Stimulated activated naive CD4-positive, alpha-beta T cell (primary cell): ENCODE results near the gene ROPN1B.

Experiments
- DNase-seq, 6 experiments: peaks; one replicate each; lab custom pipeline; 2025; lab: John Stamatoyannopoulos, UW

Gene ROPN1B

GRCh38 chr3:126004692-126005091, 35.7 kb downstream of the ROPN1B start:
- no peak for DNase-seq

GRCh38 chr3:126005951-126006350, 37.0 kb downstream of the ROPN1B start:
- no peak for DNase-seq

- no peak for DNase-seq
These were observed 39.2 kb downstream of the ROPN1B start for GRCh38 chr3:126008219-126008618.

DNA sequence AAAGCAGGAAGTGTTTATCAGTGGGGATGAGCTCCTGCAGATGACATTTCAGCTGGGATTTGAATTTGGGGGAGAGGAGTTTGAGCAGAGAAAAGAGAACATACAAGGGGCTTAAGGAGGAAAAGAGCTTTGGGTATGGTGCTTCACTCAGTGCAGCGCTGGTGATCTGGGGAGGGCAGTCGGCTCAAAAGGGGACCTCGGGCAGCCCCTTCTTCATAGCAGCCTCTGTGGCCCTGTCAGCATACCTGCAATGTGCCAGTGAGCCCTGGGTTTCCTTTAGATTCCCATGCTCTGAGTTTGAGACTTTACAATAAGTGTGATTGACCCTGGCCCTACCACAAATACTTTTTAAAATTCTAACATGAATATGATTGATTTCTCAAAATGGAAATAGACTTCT, 40.2 kb downstream of the ROPN1B start:
- DNase-seq = no peak

DNA sequence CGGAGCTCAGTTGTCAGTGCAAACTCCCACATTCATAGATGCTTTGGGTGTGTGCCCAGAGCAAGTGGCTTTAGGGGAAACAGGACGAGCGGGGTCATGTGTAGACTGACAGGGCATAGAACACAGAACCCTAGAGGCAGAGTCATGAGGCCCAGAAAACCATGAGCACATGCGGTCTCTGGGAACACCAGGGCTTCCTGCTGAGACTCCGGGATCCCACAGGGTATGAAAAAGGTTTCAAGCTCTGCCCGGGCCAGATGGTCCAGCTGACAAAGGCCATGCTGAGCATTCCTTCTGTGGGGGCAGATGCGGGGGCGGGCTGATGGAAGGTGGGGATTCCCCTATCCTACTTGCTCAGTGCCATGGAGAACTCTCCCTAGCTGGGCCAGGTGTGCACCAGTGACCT, 44.8 kb downstream of the ROPN1B start:
- DNase-seq = no peak

- DNase-seq = no peak
These were observed 45.3 kb downstream of the ROPN1B start for GRCh38 chr3:126014252-126014651.

GRCh38 chr3:126015075-126015474, 46.1 kb downstream of the ROPN1B start:
- no peak for DNase-seq

GRCh38 chr3:126016616-126017015, 47.6 kb downstream of the ROPN1B start:
- DNase-seq = no peak

- no peak for DNase-seq
These were observed 48.4 kb downstream of the ROPN1B start for GRCh38 chr3:126017362-126017761.

- no peak for DNase-seq
These were observed 49.6 kb downstream of the ROPN1B start for GRCh38 chr3:126018545-126018944.

GRCh38 chr3:126018995-126019394, 50.0 kb downstream of the ROPN1B start:
- no peak for DNase-seq

GRCh38 chr3:126019683-126020082, 50.7 kb downstream of the ROPN1B start:
- DNase-seq = no peak

- no peak for DNase-seq
These were observed 52.2 kb downstream of the ROPN1B start for GRCh38 chr3:126021224-126021623.

- no peak for DNase-seq
These were observed 52.7 kb downstream of the ROPN1B start for GRCh38 chr3:126021702-126022101.

DNA sequence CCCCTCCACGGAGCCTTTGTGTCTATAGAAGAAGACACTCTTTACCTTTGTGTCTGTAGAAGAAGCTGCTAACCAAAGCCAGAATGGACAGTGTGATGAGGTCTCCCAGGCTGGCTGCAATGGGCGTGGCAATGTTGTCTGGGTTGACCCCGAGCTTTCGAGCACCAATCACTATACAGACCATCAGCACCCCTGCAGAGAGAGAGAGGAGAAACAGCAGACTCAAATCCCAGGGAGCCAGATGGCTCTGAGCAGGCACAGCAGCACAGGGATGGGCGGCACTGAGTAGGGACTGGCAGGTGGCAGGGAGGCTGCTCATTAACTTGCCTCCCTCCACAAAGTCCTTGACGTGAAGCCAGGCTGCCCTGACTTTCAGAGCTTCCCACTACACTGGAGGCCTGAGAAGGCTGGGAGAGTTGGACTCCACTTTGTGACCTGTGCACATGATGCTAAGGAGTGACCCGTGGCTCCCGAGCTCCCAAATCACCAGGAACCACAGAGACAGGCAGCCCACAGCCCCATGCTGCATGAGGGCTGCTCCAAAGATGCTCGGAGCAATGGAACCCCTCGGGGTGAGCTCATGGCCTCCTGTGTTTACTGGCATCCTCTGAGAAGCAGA, 53.9 kb downstream of the ROPN1B start:
- DNase-seq = no peak

DNA sequence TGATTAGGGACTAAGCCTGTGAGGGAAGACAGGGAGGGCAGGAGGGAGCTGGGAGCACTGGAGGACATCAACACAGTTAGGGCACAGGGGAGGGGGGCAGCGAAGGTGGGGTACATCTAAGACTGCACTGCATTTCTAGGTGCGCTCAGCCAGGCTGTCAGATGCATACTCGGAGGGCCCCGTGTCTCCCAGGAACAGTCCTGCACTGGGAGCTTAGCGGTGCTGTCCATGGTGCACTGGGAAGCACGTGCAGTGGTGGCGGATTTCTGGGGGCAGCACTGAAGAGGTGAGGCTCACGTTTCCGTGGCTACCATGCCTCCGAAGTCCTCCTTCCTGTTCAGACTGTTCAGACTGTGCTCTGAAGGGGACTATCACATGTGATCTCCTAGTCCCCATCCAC, 54.4 kb downstream of the ROPN1B start:
- DNase-seq = no peak

DNA sequence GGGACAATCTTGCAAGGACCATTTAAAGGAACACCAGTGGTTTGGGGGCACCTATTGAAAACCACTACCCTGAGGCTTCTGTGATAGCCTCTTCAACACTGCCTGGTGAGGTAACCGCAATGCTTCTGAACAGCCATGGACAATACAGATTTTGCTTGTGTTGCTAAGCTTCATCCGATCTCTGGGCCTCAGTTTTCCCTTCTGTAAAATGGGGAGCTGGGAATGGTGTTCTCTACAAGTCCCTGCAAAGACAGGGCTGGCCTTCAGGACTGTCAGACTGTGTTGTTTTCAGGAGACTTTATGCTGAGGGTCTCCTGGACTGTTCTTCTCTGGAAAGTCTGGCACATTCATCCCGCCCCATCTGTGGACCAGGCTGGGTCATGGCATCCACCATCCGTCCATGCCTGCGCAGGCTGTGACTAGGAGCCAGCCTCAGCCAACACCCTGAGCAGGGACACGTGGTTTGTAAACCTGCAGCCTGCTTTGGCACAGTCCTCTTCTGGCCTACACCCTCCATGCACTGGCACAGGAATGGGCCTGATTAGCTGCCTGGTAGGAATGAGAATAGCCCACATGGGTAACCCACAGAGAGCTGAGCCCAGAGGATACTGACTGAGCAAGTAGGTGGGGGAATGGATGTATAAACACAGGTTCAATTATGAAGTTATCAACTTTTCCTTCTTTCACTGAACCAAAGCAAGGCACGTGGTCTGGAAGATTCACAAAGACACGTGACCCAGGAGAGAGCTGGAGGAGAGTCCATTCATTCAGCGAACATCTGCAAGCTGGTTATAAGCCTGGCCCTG, 55.3 kb downstream of the ROPN1B start:
- no peak for DNase-seq

- no peak for DNase-seq
These were observed 56.2 kb downstream of the ROPN1B start for GRCh38 chr3:126025116-126025729.

GRCh38 chr3:126025862-126026261, 56.9 kb downstream of the ROPN1B start:
- DNase-seq = no peak

GRCh38 chr3:126026277-126026751, 57.3 kb downstream of the ROPN1B start:
- no peak for DNase-seq

DNA sequence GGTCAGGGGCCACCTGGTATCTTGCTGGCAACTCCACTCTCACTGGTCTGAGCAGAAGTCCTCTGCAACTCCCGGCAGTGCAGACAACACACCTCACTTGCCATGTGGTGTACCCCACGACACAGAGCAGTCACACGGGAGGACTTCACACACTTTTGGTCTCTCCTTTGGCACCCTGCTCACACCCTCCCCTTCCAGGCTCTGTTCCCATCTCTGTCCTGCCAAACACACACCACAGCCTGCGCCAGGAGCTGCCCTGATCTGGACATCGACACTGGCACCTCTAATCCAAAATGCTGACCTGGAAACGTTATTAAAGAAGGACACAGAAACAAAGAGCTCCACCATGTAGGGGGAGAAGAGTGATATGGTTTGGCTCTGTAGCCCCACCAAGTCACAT, 57.8 kb downstream of the ROPN1B start:
- DNase-seq = no peak

- no peak for DNase-seq
These were observed 59.1 kb downstream of the ROPN1B start for GRCh38 chr3:126028096-126028495.

- no peak for DNase-seq
These were observed 60.3 kb downstream of the ROPN1B start for GRCh38 chr3:126029241-126029640.
